ENCODE data around the gene BRME1.

DNA sequence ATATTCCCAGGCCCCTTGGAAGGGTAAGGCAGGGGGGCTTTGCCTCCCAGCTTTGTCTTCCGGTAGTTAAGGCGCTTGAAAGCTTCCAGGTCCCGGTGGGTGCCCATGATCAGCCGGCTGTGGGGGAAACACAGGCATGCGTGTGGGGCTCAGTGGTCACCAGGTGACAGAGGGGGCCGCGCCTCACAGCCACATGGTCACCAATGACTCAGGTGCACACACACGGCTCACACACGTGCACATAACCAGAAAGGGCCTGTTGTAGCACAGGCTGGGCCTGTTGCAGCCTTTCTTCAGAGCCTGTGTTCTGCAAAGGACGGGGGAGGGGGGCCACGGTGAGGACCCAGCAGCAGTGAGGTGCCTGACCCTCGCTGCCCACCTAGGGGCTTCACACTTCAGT is 23.1 kb downstream of the BRME1 start:
- TF ChIP-seq POLR2A (IDR thresholded peaks at IDR 0.05) (no peak), CTCF (IDR thresholded peaks at IDR 0.05) (no peak)

All from Peyer's patch (tissue), 4 donors.